Neuron (in vitro differentiated cells): ENCODE data around the gene CCDC92B.

Experiments used
- H2AFZ ChIP-seq: one replicate; pipeline ENCODE4 v1.6.1; 2013; ENCODE audit warnings: low read depth, mild to moderate bottlenecking, inconsistent platforms, low read length, moderate library complexity
- H3K27me3 ChIP-seq: one replicate; pipeline ENCODE4 v1.6.1; 2013; ENCODE audit warnings: low read length; ENCODE audit not compliant: insufficient read depth
- H3K36me3 ChIP-seq: one replicate; pipeline ENCODE4 v1.6.1; 2013; ENCODE audit warnings: low read length; ENCODE audit not compliant: insufficient read depth
- H3K4me1 ChIP-seq: one replicate; pipeline ENCODE4 v1.6.1; 2013; ENCODE audit warnings: low read length; ENCODE audit not compliant: insufficient read depth
- H3K4me3 ChIP-seq: 2 replicates; pipeline ENCODE4 v1.5.1; 2013; ENCODE audit warnings: mild to moderate bottlenecking, low read length, moderate library complexity
- H3K9me3 ChIP-seq: one replicate; pipeline ENCODE4 v1.6.1; 2013; ENCODE audit warnings: low read length

The CCDC92B gene

GRCh38 chr17:2692781-2693135 is 56.7 kb downstream of the CCDC92B start:
- no peaks in the 10 kb centered on the region for H3K27me3 ChIP-seq

DNA sequence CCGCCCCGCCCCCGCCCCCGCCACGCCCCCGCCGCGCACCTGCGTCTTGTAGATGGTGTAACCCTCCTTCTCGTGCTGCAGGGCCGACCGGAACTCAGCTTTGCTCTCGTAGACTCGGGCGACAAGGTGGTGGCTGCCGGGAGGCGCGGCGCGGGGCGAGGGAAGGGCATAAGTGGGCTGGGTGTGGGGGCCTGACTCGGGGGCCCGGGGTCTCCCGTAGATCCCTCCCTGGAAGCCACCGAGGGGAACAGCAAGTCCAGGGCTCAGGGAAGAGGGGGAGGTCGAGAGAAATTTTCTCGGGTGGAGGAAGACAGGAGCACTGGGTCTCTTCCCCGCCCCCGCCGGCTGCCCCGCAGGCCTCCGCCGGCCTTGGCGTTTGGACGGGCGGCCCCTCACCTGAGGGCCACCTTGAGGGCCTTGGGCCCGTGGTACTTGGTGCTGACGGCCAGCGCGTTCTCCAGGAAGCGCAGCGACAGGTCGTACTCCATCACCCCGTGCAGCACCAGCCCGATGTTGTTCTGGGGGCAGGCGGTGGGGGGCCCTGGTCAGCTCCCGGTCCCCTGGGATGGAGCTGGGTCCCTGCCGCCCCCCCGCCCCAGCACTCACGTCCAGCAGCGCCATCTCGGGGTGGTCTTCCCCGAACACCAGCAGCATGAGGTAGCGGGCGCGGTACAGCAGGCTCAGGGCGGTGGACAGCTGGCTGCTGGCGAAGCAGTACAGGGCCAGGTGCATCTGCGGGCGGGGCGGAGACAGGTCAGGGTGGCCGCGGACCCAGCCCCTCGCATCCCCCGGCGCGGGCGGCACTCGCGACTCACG is 57.3 kb downstream of the CCDC92B start:
- H2AFZ ChIP-seq: no peak overlapping the region
- no peak overlapping the region for H3K4me3 ChIP-seq
- no peaks in the 10 kb centered on the region for H3K9me3 ChIP-seq
- no peaks in the 10 kb centered on the region for H3K27me3 ChIP-seq
- H3K36me3 ChIP-seq: peaks cover 24% of the 10 kb centered on the region
- no peaks in the 10 kb centered on the region for H3K4me1 ChIP-seq

More at GRCh38 chr17:2692781-2693135, 56.7 kb downstream of the CCDC92B start:
- Histone ChIP-seq H3K4me3 (no peak overlapping the region), H2AFZ (no peak overlapping the region), H3K9me3 (no peaks in the 10 kb centered on the region), H3K36me3 (peaks cover 27% of the 10 kb centered on the region), H3K4me1 (no peaks in the 10 kb centered on the region)

DNA sequence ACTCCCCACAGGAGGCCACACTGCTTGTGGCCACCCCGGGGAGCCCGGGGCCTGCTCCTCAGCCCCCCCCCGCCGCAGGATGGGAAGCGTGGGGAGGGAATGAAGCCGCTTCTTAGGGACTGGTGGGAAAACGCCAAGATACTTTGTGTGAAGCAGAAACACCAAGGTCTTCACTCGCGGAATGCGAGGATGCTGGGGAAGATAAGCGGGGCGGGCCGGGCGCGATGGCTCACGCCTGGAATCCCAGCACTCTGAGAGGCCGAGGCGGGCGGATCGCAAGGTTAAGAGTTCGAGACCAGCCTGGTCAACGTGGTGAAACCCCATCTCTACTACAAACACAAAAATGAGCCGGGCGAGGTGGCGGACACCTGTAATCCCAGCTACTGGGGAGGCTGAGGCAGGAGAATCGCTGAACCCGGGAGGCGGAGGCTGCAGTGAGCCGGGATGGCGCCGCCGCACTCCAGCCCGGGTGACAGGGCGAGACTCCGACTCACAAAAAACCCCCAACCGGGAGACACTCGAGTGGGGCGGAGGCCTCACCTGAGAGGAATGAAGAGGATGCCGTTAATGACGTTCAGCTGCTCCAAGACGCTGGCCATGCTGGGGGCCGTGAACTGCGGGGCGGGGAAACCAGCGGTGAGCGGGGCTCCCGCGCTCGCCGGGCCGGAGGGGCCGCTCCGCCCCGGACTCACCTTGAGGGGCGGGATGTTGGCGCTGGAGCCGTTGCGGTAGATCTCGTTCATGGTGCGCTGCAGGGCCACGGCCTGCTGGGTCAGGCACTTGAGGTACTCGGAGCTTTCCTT is 58.2 kb downstream of the CCDC92B start:
- no peak overlapping the region for H3K4me3 ChIP-seq
- H3K4me1 ChIP-seq: no peaks in the 10 kb centered on the region
- no peak overlapping the region for H2AFZ ChIP-seq
- no peaks in the 10 kb centered on the region for H3K9me3 ChIP-seq
- H3K36me3 ChIP-seq: peaks cover 20% of the 10 kb centered on the region
- H3K27me3 ChIP-seq: no peaks in the 10 kb centered on the region

- Histone ChIP-seq H3K4me1 (no peaks in the 10 kb centered on the region), H2AFZ (no peak overlapping the region), H3K4me3 (no peak overlapping the region), H3K36me3 (peaks cover 14% of the 10 kb centered on the region), H3K9me3 (no peaks in the 10 kb centered on the region), H3K27me3 (no peaks in the 10 kb centered on the region)
These were observed 59.0 kb downstream of the CCDC92B start for GRCh38 chr17:2690165-2691068.

DNA sequence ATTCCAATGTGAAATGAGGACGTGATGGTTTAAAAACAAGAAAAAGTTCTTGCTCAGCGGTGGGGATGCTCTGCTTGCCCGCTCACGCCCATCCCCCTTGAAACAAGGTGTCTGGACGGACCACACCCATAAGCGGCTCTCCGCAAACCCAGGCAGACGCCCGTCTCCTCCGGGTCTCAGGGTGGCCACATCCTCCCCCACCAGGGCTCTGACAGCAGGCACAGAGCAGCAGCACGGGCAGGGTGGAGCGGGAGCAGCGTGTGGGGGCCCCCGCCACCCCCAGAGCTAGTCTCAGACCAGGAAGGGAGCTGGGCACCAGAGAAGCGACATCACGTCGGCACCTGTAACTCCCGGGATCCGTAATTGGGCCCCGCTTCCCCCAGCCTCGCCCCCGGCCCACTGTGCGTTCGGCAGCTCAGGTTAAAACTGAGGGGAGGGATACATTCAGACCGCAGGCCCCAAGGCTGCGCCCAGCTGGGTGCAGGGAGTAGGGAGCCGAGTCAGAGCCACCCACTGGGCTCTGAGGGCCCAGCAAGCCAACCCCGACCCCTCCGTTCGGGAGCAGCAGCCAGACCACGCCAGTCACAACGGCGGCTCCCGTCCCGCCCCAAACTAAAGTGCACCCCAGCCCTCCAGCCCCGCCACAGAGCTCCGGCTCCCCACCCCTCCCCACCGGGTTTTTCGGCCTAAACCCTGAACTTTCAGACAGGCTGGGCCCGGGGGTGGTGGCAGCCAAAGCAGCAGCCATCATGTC is 59.9 kb downstream of the CCDC92B start:
- Histone ChIP-seq H3K9me3 (no peaks in the 10 kb centered on the region), H3K27me3 (no peaks in the 10 kb centered on the region), H3K36me3 (peaks cover 9% of the 10 kb centered on the region), H2AFZ (no peak overlapping the region), H3K4me1 (no peaks in the 10 kb centered on the region), H3K4me3 (no peak overlapping the region)

GRCh38 chr17:2688351-2689342 is 60.8 kb downstream of the CCDC92B start:
- no peaks in the 10 kb centered on the region for H3K4me1 ChIP-seq
- no peaks in the 10 kb centered on the region for H3K27me3 ChIP-seq
- peaks cover 17% of the 10 kb centered on the region for H3K36me3 ChIP-seq
- H3K4me3 ChIP-seq: no peak overlapping the region
- no peak overlapping the region for H2AFZ ChIP-seq
- H3K9me3 ChIP-seq: no peaks in the 10 kb centered on the region

DNA sequence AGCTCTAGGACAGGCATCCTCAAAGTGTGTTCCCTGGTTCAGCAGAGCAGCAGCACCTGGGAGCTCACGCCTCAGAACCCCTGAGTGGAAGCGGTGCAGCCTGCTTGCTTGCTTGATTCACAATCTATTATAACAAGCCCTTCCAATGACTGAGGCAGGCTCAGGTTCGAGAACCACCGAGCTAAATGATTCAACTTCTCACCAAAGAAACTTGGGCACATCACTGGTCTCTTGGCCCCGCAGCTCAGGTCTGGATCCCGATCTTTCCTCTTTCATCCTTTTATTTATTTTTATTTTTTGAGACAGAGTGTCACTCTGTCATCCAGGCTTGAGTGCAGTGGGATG is 62.4 kb downstream of the CCDC92B start:
- peaks cover 23% of the 10 kb centered on the region for H3K36me3 ChIP-seq
- no peaks in the 10 kb centered on the region for H3K9me3 ChIP-seq
- no peak overlapping the region for H2AFZ ChIP-seq

DNA sequence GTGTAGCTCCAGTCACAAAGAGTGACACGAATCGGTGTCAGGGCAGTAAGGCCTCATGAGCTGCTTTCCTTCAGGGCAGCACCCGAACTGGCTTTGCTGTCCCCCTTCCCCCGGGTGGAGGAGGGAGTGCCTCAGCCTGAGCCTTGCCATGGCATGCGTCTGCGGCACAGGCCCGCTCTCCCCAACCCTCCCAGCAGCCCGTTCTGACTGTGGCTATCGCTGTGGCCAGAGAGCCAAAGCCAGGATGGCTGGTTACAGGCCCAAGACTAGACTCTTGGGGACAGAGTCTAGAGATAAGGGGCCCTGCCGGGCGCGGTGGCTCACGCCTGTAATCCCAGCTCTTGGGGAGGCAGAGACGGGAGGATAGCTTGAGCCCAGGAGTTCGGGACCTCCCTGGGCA is 63.8 kb downstream of the CCDC92B start:
- no peak overlapping the region for H2AFZ ChIP-seq
- peaks cover 4% of the 10 kb centered on the region for H3K4me1 ChIP-seq
- H3K4me3 ChIP-seq: no peak overlapping the region
- no peaks in the 10 kb centered on the region for H3K27me3 ChIP-seq
- peaks cover 37% of the 10 kb centered on the region for H3K36me3 ChIP-seq
- H3K9me3 ChIP-seq: no peaks in the 10 kb centered on the region

More for the DNA sequence above, 62.4 kb downstream of the CCDC92B start:
- Histone ChIP-seq H3K27me3 (no peaks in the 10 kb centered on the region), H3K4me3 (no peak overlapping the region), H3K4me1 (no peaks in the 10 kb centered on the region)

DNA sequence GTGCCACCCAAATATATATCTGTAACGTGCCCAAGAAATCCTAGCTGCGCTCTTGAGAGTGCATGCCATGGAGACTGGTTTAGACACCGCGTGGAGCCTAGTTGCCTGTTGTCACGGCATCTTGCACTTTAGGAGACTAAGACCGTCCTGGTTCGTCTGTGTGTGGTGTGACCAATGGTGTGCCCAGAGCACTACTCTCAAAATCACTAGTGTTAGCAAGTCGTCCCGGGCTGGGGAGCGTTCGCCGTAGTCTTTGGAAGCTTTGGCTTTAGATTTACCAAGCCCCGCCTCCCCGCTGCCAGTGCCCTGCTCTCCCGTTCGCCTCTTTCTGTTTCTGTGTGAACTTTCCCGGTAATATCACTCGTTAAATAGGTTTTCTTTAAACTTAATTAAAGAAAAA is 64.9 kb downstream of the CCDC92B start:
- Histone ChIP-seq H3K9me3 (no peaks in the 10 kb centered on the region), H3K27me3 (no peaks in the 10 kb centered on the region), H3K36me3 (peaks cover 48% of the 10 kb centered on the region), H3K4me3 (no peak overlapping the region), H2AFZ (no peak overlapping the region), H3K4me1 (peaks cover 4% of the 10 kb centered on the region)

GRCh38 chr17:2683912-2684311 is 65.5 kb downstream of the CCDC92B start:
- Histone ChIP-seq H3K4me1 (peaks cover 4% of the 10 kb centered on the region), H3K36me3 (peaks cover 55% of the 10 kb centered on the region)

DNA sequence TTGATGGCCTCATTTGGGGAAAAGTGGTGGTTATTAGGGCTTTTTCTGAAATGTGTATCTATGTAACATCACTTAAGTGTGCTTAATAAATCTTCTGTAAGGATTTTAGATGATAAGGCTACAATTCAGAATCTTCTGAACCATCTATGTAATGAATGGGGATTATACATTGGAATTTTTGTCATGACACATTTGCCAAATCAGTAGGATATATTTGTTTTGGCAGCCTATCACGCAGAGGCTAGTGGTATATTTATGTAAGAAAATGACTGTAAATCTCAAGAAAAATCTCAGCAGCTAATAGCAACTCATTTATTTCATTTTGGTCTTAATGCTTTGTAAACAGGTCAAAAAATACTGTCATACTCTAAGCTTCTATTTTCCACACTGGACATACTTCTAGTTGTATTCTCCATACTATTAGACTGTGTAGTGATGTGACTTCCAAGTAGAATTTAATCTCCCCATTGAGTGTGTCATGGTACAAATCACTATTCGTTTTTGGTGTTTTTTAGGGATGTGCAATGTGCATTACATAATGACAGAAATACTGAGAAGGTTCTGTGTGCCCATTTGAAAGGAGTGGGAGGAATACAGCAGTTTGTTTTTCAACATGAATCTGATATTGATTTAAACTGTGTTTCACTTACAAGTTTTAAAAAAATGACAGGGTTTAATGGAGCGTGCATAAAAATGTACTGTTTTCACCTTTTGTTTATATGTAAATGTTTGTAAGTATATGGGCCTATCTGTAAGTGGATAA is 67.1 kb downstream of the CCDC92B start:
- Histone ChIP-seq H3K4me3 (no peak overlapping the region), H3K27me3 (no peaks in the 10 kb centered on the region), H3K36me3 (peaks cover 56% of the 10 kb centered on the region), H3K9me3 (no peaks in the 10 kb centered on the region), H3K4me1 (peaks cover 4% of the 10 kb centered on the region), H2AFZ (no peak overlapping the region)

More at GRCh38 chr17:2683912-2684311, 65.5 kb downstream of the CCDC92B start:
- Histone ChIP-seq H3K4me3 (no peak overlapping the region), H3K9me3 (no peaks in the 10 kb centered on the region), H3K27me3 (no peaks in the 10 kb centered on the region), H2AFZ (no peak overlapping the region)
